Thyroid gland (tissue), 4 donors: ENCODE data around the gene SYT17. TPM values are rescaled to one million over a fixed set of nuclear protein-coding genes. Genes with fewer than 3 reads are reported as not detected.

Experiments used
- DNase-seq, 2 donors: peaks; one replicate each; pipeline ENCODE4 v3.0.0-alpha.2; 2019
- H3K27ac ChIP-seq, 3 donors: fragments of 200-600 bp; sonication (generic); 1 replicate in 2 of 3; 2 replicates in 1 of 3; pipeline ENCODE4 v1.5.1; 2016 to 2019; ENCODE audit warnings: mild to moderate bottlenecking in 1 of 3, moderate library complexity in 1 of 3
- H3K27me3 ChIP-seq: fragments of 200-600 bp; sonication (generic); one replicate; pipeline ENCODE4 v1.5.1; 2019
- H3K36me3 ChIP-seq, 2 donors: fragments of 200-600 bp; sonication (generic); one replicate each; pipeline ENCODE4 v1.5.1; 2016 to 2019
- H3K4me1 ChIP-seq, 2 donors: fragments of 200-600 bp; sonication (generic); one replicate each; pipeline ENCODE4 v1.5.1; 2017 to 2019
- H3K4me3 ChIP-seq, 3 donors: fragments of 200-600 bp; sonication (generic); replicated peaks in 1 of 3; 1 replicate in 2 of 3; 2 replicates in 1 of 3; pipeline ENCODE4 v1.5.1; 2016; ENCODE audit warnings: mild to moderate bottlenecking in 1 of 3
- H3K9me3 ChIP-seq: fragments of 200-600 bp; sonication (generic); one replicate; pipeline ENCODE4 v1.5.1; 2017
- CTCF ChIP-seq, 6 experiments: fragments of 200-600 bp in 3 of 6; fragments of 450-650 bp in 3 of 6; sonication (generic) in 3 of 6; IDR thresholded peaks; one replicate each; pipeline ENCODE4 v1.5.1; 2016 to 2019; ENCODE audit warnings: antibody characterized with exemption in 6 of 6, mild to moderate bottlenecking in 2 of 6, inconsistent platforms in 1 of 6, moderate library complexity in 1 of 6
- POLR2A ChIP-seq, 2 donors: fragments of 450-650 bp; IDR thresholded peaks; one replicate each; pipeline ENCODE4 v1.6.1; 2017; ENCODE audit warnings: antibody characterized with exemption in 2 of 2, mild to moderate bottlenecking in 2 of 2, moderate library complexity in 1 of 2
- whole genome bisulfite sequencing, 2 donors: methylation state at CpG; one replicate each; pipeline ENCODE4 v1.1.5; 2017; 5-methylcytosine and 5-hydroxymethylcytosine counted together
- intact Hi-C: fragments of 100-400 bp; cut with DNase I; formaldehyde crosslinking; loops from one replicate; pipeline ENCODE4 v1.15.1; 2023
- total RNA-seq, 4 donors: library from RNA; depleted of rRNA; stranded (reverse); fragments of >200 nt; gene quantifications; one replicate each; pipeline ENCODE4 v1.2.3, GENCODE V29; 2016

Gene SYT17
- total RNA-seq, 4 donors from 2014 or later, result 2.8 to 17.2 (median 8.6) TPM

DNA sequence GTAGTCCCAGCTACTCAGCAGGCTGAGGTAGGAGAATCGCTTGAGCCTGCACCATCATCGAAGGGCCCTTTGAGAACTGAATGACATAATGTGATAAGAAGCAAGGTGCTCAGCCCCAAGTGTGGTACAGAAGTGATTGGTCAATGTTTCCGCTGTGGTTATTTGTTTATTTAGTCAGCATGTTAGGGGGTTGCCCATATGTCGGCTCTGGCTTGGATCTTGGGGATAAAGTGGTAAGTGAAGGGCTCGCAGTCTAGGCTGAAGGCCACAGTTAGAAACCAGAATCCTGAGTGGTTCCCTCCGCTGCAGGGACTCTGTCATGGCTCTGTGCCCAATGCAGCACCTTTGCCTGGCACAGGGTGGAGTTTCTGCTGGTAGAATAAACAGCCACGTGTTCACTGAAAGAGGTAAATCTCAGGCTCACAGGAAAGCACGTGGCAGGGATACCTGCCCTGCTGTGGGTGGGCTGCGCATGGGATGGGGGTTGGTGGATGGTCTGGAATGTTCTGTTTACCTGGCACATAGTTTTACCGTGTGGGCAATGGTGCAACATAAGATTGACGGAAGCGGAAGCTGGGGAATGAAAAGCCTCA, 35.4 kb downstream of the SYT17 start:
- Histone ChIP-seq H3K9me3 (no peaks in the 10 kb centered on the region), H3K27ac (peak overlapping the region in 1 of 3 donors; percentile 58), H3K27me3 (no peaks in the 10 kb centered on the region), H3K4me1 (peaks cover 0 to 11% of the 10 kb centered on the region in 2 donors), H3K4me3 (no peak overlapping the region), H3K36me3 (no peaks in the 10 kb centered on the region)
- TF ChIP-seq POLR2A (IDR thresholded peaks at IDR 0.05) (no peak), CTCF (IDR thresholded peaks at IDR 0.05) (peak in 1 of 6 experiments; percentile 4)
- 37 to 50% methylated on average over 12 of the region's 12 CpGs for WGBS, 2 donors
- intact Hi-C loops, result no loop called here
- peak; percentile 75 to 86 for DNase-seq

- H3K4me1 ChIP-seq, result no peaks in the 10 kb centered on the region
- no peaks in the 10 kb centered on the region for H3K36me3 ChIP-seq
- 79 to 83% methylated on average over 9 of the region's 9 CpGs for WGBS, 2 donors
- intact Hi-C loops, result no loop called here
- TF ChIP-seq CTCF (IDR thresholded peaks at IDR 0.05) (no peak), POLR2A (IDR thresholded peaks at IDR 0.05) (no peak)
- no peaks in the 10 kb centered on the region for H3K27me3 ChIP-seq
- H3K9me3 ChIP-seq, result no peaks in the 10 kb centered on the region
- no peak for DNase-seq
- no peak overlapping the region for H3K27ac ChIP-seq
- no peak overlapping the region for H3K4me3 ChIP-seq
These were observed 42.4 kb downstream of the SYT17 start for GRCh38 chr16:19210280-19210924.

DNA sequence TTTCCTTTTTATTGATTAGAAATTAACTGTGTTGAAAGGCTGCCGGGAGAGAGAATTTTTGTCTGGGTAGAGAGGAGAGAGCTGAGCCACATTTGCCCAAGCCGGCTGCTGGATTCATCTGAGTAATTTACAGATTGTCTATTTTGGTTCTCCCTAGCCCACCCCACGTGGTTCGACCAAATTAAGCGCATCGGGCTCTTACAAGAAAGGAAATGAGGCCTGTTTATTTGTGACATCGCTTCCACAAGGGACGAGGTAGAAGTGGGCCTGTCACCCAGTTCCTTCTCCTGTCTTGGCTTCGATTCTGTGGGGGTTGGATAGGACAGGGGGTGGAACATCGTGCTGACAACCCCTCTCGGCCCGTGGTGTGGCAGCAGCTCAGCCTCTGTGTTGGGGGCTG, 42.9 kb downstream of the SYT17 start:
- no peak overlapping the region for H3K27ac ChIP-seq
- intact Hi-C loops, result no loop called here

GRCh38 chr16:19212059-19212458, 44.0 kb downstream of the SYT17 start:
- DNase-seq, result no peak
- WGBS, 2 donors, result 88 to 92% methylated on average over 5 of the region's 5 CpGs
- Histone ChIP-seq H3K36me3 (no peaks in the 10 kb centered on the region), H3K27ac (no peak overlapping the region), H3K27me3 (no peaks in the 10 kb centered on the region), H3K9me3 (no peaks in the 10 kb centered on the region), H3K4me1 (no peaks in the 10 kb centered on the region), H3K4me3 (no peak overlapping the region)
- TF ChIP-seq CTCF (IDR thresholded peaks at IDR 0.05) (no peak), POLR2A (IDR thresholded peaks at IDR 0.05) (no peak)
- intact Hi-C loops, result no loop called here

More for the DNA sequence above, 42.9 kb downstream of the SYT17 start:
- H3K9me3 ChIP-seq, result no peaks in the 10 kb centered on the region
- H3K4me1 ChIP-seq, result no peaks in the 10 kb centered on the region
- 82 to 84% methylated on average over 12 of the region's 12 CpGs for WGBS, 2 donors
- H3K27me3 ChIP-seq, result no peaks in the 10 kb centered on the region
- no peaks in the 10 kb centered on the region for H3K36me3 ChIP-seq
- no peak for DNase-seq
- H3K4me3 ChIP-seq, result no peak overlapping the region
- no peak for TF ChIP-seq CTCF (IDR thresholded peaks at IDR 0.05)
- no peak for TF ChIP-seq POLR2A (IDR thresholded peaks at IDR 0.05)

DNA sequence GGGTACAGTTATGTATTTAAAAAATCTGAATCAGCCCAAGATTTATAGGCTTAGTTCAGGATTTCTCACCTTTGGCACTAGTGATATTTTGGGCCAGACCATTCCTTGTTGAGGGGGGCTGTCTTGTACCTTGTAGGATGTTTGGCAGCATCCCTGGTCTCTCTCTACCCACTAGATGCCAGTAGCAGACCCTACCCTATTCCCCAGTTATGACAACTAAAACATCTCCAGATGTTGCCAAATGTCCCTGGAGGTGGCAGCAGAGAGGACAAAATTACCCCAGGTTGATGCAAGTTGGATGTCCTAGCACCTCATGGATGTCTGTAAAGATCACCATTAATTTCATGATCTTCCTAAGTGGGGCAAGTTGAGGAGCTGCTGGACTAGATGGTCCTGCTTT, 45.8 kb downstream of the SYT17 start:
- Histone ChIP-seq H3K27me3 (no peaks in the 10 kb centered on the region), H3K27ac (no peak overlapping the region), H3K9me3 (no peaks in the 10 kb centered on the region), H3K4me1 (no peaks in the 10 kb centered on the region), H3K36me3 (no peaks in the 10 kb centered on the region), H3K4me3 (no peak overlapping the region)
- intact Hi-C loops, result no loop called here
- TF ChIP-seq CTCF (IDR thresholded peaks at IDR 0.05) (peak in 1 of 6 experiments; percentile 12), POLR2A (IDR thresholded peaks at IDR 0.05) (no peak)
- DNase-seq, result no peak
